MM.1S (cell line): ENCODE results near the gene VPS8.
A peak's percentile ranks its signal among the peaks of the same experiment; 100 is the strongest.

Experiments used
- DNase-seq: peaks from one replicate; pipeline ENCODE4 v3.0.0-alpha.2; 2015
- H2AFZ ChIP-seq: fragments of 300-600 bp; sonication (generic); 2 replicates; pipeline ENCODE4 v1.6.0; 2016; ENCODE audit warnings: antibody characterized with exemption, low read length
- H3F3A ChIP-seq: fragments of 300-600 bp; sonication (generic); 2 replicates; pipeline ENCODE4 v1.6.1; 2016; ENCODE audit warnings: mild to moderate bottlenecking, antibody characterized with exemption, low read length, moderate library complexity, mixed read lengths; ENCODE audit not compliant: insufficient read depth
- H3K27ac ChIP-seq: fragments of 300-600 bp; sonication (generic); 2 replicates; pipeline ENCODE4 v1.5.1; 2016; ENCODE audit warnings: mild to moderate bottlenecking, low read length
- H3K27me3 ChIP-seq: fragments of 300-600 bp; sonication (generic); replicated peaks from 2 replicates; pipeline ENCODE4 v1.6.0; 2016; ENCODE audit warnings: low read length; ENCODE audit not compliant: insufficient read depth
- H3K36me3 ChIP-seq: fragments of 300-600 bp; sonication (generic); replicated peaks from 2 replicates; pipeline ENCODE4 v1.6.1; 2016; ENCODE audit warnings: mild to moderate bottlenecking, low read length, mixed read lengths; ENCODE audit not compliant: insufficient read depth
- H3K4me1 ChIP-seq: fragments of 300-600 bp; sonication (generic); 2 replicates; pipeline ENCODE4 v1.6.1; 2016; ENCODE audit warnings: low read length, mixed read lengths
- H3K4me2 ChIP-seq: fragments of 300-600 bp; sonication (generic); 2 replicates; pipeline ENCODE4 v1.6.0; 2016; ENCODE audit warnings: low read depth, low read length
- H3K4me3 ChIP-seq: fragments of 300-600 bp; sonication (generic); 2 replicates; pipeline ENCODE4 v1.5.1; 2016; ENCODE audit warnings: low read length, mixed read lengths
- H3K79me2 ChIP-seq: fragments of 300-600 bp; sonication (generic); 2 replicates; pipeline ENCODE4 v1.6.1; 2016; ENCODE audit warnings: mixed run types, low read length, mixed read lengths
- H3K9ac ChIP-seq: fragments of 300-600 bp; sonication (generic); 2 replicates; pipeline ENCODE4 v1.6.1; 2016; ENCODE audit warnings: low read length, mixed read lengths
- H3K9me2 ChIP-seq: fragments of 300-600 bp; sonication (generic); replicated peaks from 2 replicates; pipeline ENCODE4 v1.6.1; 2016; ENCODE audit warnings: mild to moderate bottlenecking, low read length, mixed read lengths; ENCODE audit not compliant: insufficient read depth
- H3K9me3 ChIP-seq: fragments of 300-600 bp; sonication (generic); replicated peaks from 2 replicates; pipeline ENCODE4 v1.6.1; 2016; ENCODE audit warnings: mild to moderate bottlenecking, low read length, mixed read lengths; ENCODE audit not compliant: insufficient read depth
- H4K20me1 ChIP-seq: fragments of 300-600 bp; sonication (generic); 2 replicates; pipeline ENCODE4 v1.6.1; 2016; ENCODE audit warnings: mild to moderate bottlenecking, low read length, moderate library complexity, mixed read lengths; ENCODE audit not compliant: insufficient read depth
- CTCF ChIP-seq: fragments of 300-600 bp; sonication (generic); IDR thresholded peaks from 2 replicates; pipeline ENCODE4 v1.5.1; 2016; ENCODE audit warnings: antibody characterized with exemption, low read length, mixed read lengths
- EZH2 ChIP-seq: fragments of 300-600 bp; sonication (generic); optimal IDR thresholded peaks from 2 replicates; pipeline ENCODE3; 2017; ENCODE audit warnings: low read depth, mild to moderate bottlenecking, antibody characterized with exemption, low read length, mixed read lengths
- EZH2phosphoT487 ChIP-seq: fragments of 300-600 bp; sonication (generic); IDR thresholded peaks from 2 replicates; pipeline ENCODE4 v1.6.1; 2018; ENCODE audit warnings: antibody characterized with exemption, low read length

The VPS8 gene

DNA sequence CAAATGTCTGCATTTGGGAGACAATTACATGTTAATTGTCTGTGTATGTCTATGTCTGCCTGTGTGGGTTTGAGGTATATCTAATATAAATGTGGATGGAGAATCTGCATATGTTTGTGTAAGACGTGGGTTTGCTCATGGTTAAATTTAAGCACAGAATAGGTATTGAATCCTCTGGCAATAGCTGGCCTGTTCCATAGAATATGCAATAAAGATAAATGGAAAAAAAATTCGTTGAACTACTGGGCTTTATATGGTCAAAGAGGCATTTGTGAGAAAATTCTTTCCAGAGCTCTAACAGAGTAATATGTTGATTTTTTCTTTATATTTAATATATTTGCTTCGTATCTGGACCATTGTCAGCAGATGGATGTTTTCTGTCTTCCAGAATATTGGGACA, 1.4 kb downstream of the VPS8 start:
- Histone ChIP-seq H3K4me3 (peak overlapping the region; percentile 89), H3K9ac (no peak overlapping the region), H3K4me1 (peaks cover 14% of the 10 kb centered on the region), H4K20me1 (no peaks in the 10 kb centered on the region), H3K9me3 (no peaks in the 10 kb centered on the region), H3K27ac (no peak overlapping the region), H3K36me3 (no peaks in the 10 kb centered on the region), H3K79me2 (peaks cover 24% of the 10 kb centered on the region), H3K9me2 (no peaks in the 10 kb centered on the region), H2AFZ (no peak overlapping the region), H3F3A (0 out of 2 replicates have a peak, but pooled peaks cover 5% of the 10 kb centered on the region), H3K4me2 (peak overlapping the region; percentile 88), H3K27me3 (no peaks in the 10 kb centered on the region)
- TF ChIP-seq EZH2 (no peak), CTCF (no peak), EZH2phosphoT487 (no peak)
- no peak for DNase-seq

GRCh38 chr3:184814214-184814613, 2.2 kb downstream of the VPS8 start:
- Histone ChIP-seq H3K4me2 (peak overlapping the region; percentile 88; the same call in 1 of the 2 replicates), H3K4me1 (peaks cover 14% of the 10 kb centered on the region), H3K9ac (no peak overlapping the region), H3K9me3 (no peaks in the 10 kb centered on the region), H3K36me3 (no peaks in the 10 kb centered on the region), H3F3A (0 out of 2 replicates have a peak, but pooled peaks cover 5% of the 10 kb centered on the region), H3K4me3 (no peak overlapping the region), H4K20me1 (no peaks in the 10 kb centered on the region), H2AFZ (no peak overlapping the region), H3K27ac (no peak overlapping the region), H3K27me3 (no peaks in the 10 kb centered on the region), H3K9me2 (no peaks in the 10 kb centered on the region), H3K79me2 (peaks cover 24% of the 10 kb centered on the region)
- peak; percentile 33 for DNase-seq
- TF ChIP-seq EZH2 (no peak), CTCF (no peak), EZH2phosphoT487 (no peak)

- Histone ChIP-seq H3K4me1 (peaks cover 14% of the 10 kb centered on the region), H4K20me1 (no peaks in the 10 kb centered on the region), H2AFZ (no peak overlapping the region), H3K9me2 (no peaks in the 10 kb centered on the region), H3K9me3 (no peaks in the 10 kb centered on the region), H3K27ac (no peak overlapping the region), H3K79me2 (peaks cover 24% of the 10 kb centered on the region), H3K9ac (no peak overlapping the region), H3K4me2 (no peak overlapping the region), H3K27me3 (no peaks in the 10 kb centered on the region), H3K4me3 (no peak overlapping the region), H3F3A (0 out of 2 replicates have a peak, but pooled peaks cover 5% of the 10 kb centered on the region), H3K36me3 (no peaks in the 10 kb centered on the region)
- TF ChIP-seq EZH2 = no peak
- TF ChIP-seq EZH2phosphoT487 = no peak
- TF ChIP-seq CTCF = no peak
- no peak for DNase-seq
These were observed 3.3 kb downstream of the VPS8 start for GRCh38 chr3:184815046-184815930.
